Measurements from ENCODE around the gene SORCS3. TPM values are rescaled to one million over a fixed set of nuclear protein-coding genes. Genes with fewer than 3 reads are reported as not detected.

Gene SORCS3
- total RNA-seq, 1 experiment from 2014 or later = not detected

- intact Hi-C loops (cut with micrococcal nuclease; ENCODE audit: unreplicated experiment) = no loop called here
- TF ChIP-seq REST (IDR thresholded peaks at IDR 0.05; ENCODE audit: insufficient read depth in 1 of 2, low read depth in 2 of 2, low read length in 1 of 2) (no peak), CTCF (IDR thresholded peaks at IDR 0.05) (no peak), TCF7L2 (IDR thresholded peaks at IDR 0.05; ENCODE audit: low read depth, low read length) (no peak), POLR2AphosphoS5 (IDR thresholded peaks at IDR 0.05; ENCODE audit: low read depth, low read length) (no peak), SIN3A (IDR thresholded peaks at IDR 0.05; ENCODE audit: borderline replicate concordance, insufficient read depth, low read depth, low read length) (no peak)
- no peak for DNase-seq (ENCODE audit: low read depth, low spot score)
- in situ Hi-C loops (cut with HindIII; ENCODE audit: low pct_unique_long_range_greater_than_20kb, low sequenced_read_pairs) = no loop called here
- Histone ChIP-seq H3K9me3 (ENCODE audit: control insufficient read depth, insufficient read depth, low read depth, low read length) (no peaks in the 10 kb centered on the region), H3K27ac (ENCODE audit: low read length) (no peak overlapping the region), H3K27me3 (ENCODE audit: control insufficient read depth, insufficient read depth, low read length) (no peaks in the 10 kb centered on the region), H3K4me3 (ENCODE audit: low read depth in 2 of 2, low read length in 2 of 2) (no peak overlapping the region), H3K36me3 (ENCODE audit: control insufficient read depth, insufficient read depth, low read length) (no peaks in the 10 kb centered on the region), H3K4me1 (ENCODE audit: control insufficient read depth, insufficient read depth, low read length) (no peaks in the 10 kb centered on the region)
- no peak for ATAC-seq
- no TSS peak for BruUV-seq (replicated peaks)
- ChIA-PET CTCF (no interaction called here), POLR2A (no interaction called here)
Measured at GRCh38 chr10:105128111-105128510, 487.0 kb downstream of the SORCS3 start.

GRCh38 chr10:105138358-105138757 lies 497.3 kb downstream of the SORCS3 start:
- Histone ChIP-seq H3K4me1 (ENCODE audit: control insufficient read depth, insufficient read depth, low read length) (no peaks in the 10 kb centered on the region), H3K27me3 (ENCODE audit: control insufficient read depth, insufficient read depth, low read length) (no peaks in the 10 kb centered on the region), H3K27ac (ENCODE audit: low read length) (no peak overlapping the region), H3K9me3 (ENCODE audit: control insufficient read depth, insufficient read depth, low read depth, low read length) (no peaks in the 10 kb centered on the region), H3K4me3 (ENCODE audit: low read depth in 2 of 2, low read length in 2 of 2) (no peak overlapping the region), H3K36me3 (ENCODE audit: control insufficient read depth, insufficient read depth, low read length) (no peaks in the 10 kb centered on the region)
- no peak for ATAC-seq
- in situ Hi-C loops (cut with HindIII; ENCODE audit: low pct_unique_long_range_greater_than_20kb, low sequenced_read_pairs) = no loop called here
- POLR2A ChIA-PET = no interaction called here
- intact Hi-C loops (cut with micrococcal nuclease; ENCODE audit: unreplicated experiment) = no loop called here
- TF ChIP-seq TCF7L2 (IDR thresholded peaks at IDR 0.05; ENCODE audit: low read depth, low read length) (no peak), POLR2AphosphoS5 (IDR thresholded peaks at IDR 0.05; ENCODE audit: low read depth, low read length) (no peak), REST (IDR thresholded peaks at IDR 0.05; ENCODE audit: insufficient read depth in 1 of 2, low read depth in 2 of 2, low read length in 1 of 2) (no peak), SIN3A (IDR thresholded peaks at IDR 0.05; ENCODE audit: borderline replicate concordance, insufficient read depth, low read depth, low read length) (no peak), CTCF (IDR thresholded peaks at IDR 0.05) (no peak)
- BruUV-seq (replicated peaks) = no TSS peak
- DNase-seq (ENCODE audit: low read depth, low spot score) = no peak
- CTCF ChIA-PET = no interaction called here
